Ishikawa (cell line): ENCODE measurements around the gene HOXC6.

ENCODE experiments used
- CREB1 ChIP-seq: IDR thresholded peaks from 2 replicates; pipeline ENCODE4 v1.6.1; 2012; ENCODE audit warnings: low read depth
- EP300 ChIP-seq: IDR thresholded peaks from 2 replicates; pipeline ENCODE4 v1.6.1; 2012; ENCODE audit warnings: borderline replicate concordance
- FOXM1 ChIP-seq: IDR thresholded peaks from 2 replicates; pipeline ENCODE4 v1.6.1; 2012; ENCODE audit warnings: low read depth, borderline replicate concordance
- MAX ChIP-seq: IDR thresholded peaks from 2 replicates; pipeline ENCODE4 v1.6.1; 2012
- NFIC ChIP-seq: IDR thresholded peaks from 2 replicates; pipeline ENCODE4 v1.6.1; 2012
- RAD21 ChIP-seq: IDR thresholded peaks from 2 replicates; pipeline ENCODE4 v1.6.1; 2012; ENCODE audit warnings: low read depth
- REST ChIP-seq: IDR thresholded peaks from 2 replicates; pipeline ENCODE4 v1.6.1; 2012; ENCODE audit warnings: low read depth, mild to moderate bottlenecking
- TAF1 ChIP-seq: IDR thresholded peaks from 2 replicates; pipeline ENCODE4 v1.6.1; 2012; ENCODE audit warnings: low read depth, mild to moderate bottlenecking

DNA sequence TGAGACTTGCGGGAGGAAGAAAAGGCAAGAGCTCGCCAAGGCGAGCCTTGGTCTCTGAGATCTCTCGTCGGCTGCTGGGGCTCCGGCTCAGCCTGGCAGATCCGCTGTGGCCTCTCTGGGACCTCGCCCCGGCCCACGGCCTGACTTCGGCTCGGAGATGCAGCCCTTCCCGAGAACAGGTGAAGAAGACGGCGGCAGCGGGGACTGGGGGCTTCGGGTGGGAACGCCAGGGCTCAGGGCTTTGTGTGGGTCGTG, 34.3 kb upstream of the HOXC6 start:
- TF ChIP-seq MAX, result no peak
- TF ChIP-seq REST, result no peak
- TF ChIP-seq FOXM1, result no peak
- TF ChIP-seq RAD21, result no peak
- no peak for TF ChIP-seq NFIC
- TF ChIP-seq TAF1, result no peak
- no peak for TF ChIP-seq EP300
- no peak for TF ChIP-seq CREB1
